NOMO-1 treated with dmso at 0.1 percent for 144 hours (cell line): ENCODE data around the gene SMARCC1.

ENCODE experiments used
- DNase-seq: peaks from one replicate; lab custom pipeline; 2025; ENCODE audit not compliant: unreplicated experiment; lab: John Stamatoyannopoulos, UW

SMARCC1 gene

GRCh38 chr3:47636225-47636624 is 145.5 kb downstream of the SMARCC1 start:
- no peak for DNase-seq

- no peak for DNase-seq
Measured at GRCh38 chr3:47635536-47635935, 146.2 kb downstream of the SMARCC1 start.

GRCh38 chr3:47634996-47635395 is 146.7 kb downstream of the SMARCC1 start:
- DNase-seq: no peak

GRCh38 chr3:47630810-47631209 is 150.9 kb downstream of the SMARCC1 start:
- DNase-seq: no peak

- DNase-seq: no peak
Measured at GRCh38 chr3:47629770-47630169, 151.9 kb downstream of the SMARCC1 start.

GRCh38 chr3:47628426-47628825 is 153.3 kb downstream of the SMARCC1 start:
- DNase-seq: no peak

- DNase-seq: no peak
Measured at GRCh38 chr3:47622671-47623461, 158.8 kb downstream of the SMARCC1 start.

GRCh38 chr3:47617086-47618010 is 164.3 kb downstream of the SMARCC1 start:
- no peak for DNase-seq

- DNase-seq: no peak
Measured at GRCh38 chr3:47614788-47615187, 166.9 kb downstream of the SMARCC1 start.

- no peak for DNase-seq
Measured at GRCh38 chr3:47613722-47614121, 168.0 kb downstream of the SMARCC1 start.

GRCh38 chr3:47612879-47613278 is 168.8 kb downstream of the SMARCC1 start:
- DNase-seq: no peak

- no peak for DNase-seq
Measured at GRCh38 chr3:47612178-47612577, 169.5 kb downstream of the SMARCC1 start.

- DNase-seq: no peak
Measured at GRCh38 chr3:47611576-47611975, 170.1 kb downstream of the SMARCC1 start.

- no peak for DNase-seq
Measured at GRCh38 chr3:47610583-47610982, 171.1 kb downstream of the SMARCC1 start.

GRCh38 chr3:47607335-47607734 is 174.4 kb downstream of the SMARCC1 start:
- no peak for DNase-seq

GRCh38 chr3:47606165-47606564 is 175.5 kb downstream of the SMARCC1 start:
- no peak for DNase-seq

GRCh38 chr3:47605652-47606051 is 176.0 kb downstream of the SMARCC1 start:
- no peak for DNase-seq

- no peak for DNase-seq
Measured at GRCh38 chr3:47604145-47604544, 177.5 kb downstream of the SMARCC1 start.

GRCh38 chr3:47603332-47603731 is 178.4 kb downstream of the SMARCC1 start:
- no peak for DNase-seq

- DNase-seq: no peak
Measured at GRCh38 chr3:47601281-47601680, 180.4 kb downstream of the SMARCC1 start.

GRCh38 chr3:47594792-47595191 is 186.9 kb downstream of the SMARCC1 start:
- DNase-seq: no peak
